HepG2 (cell line): Measurements from ENCODE around the gene GANC. TPM values are rescaled to one million over a fixed set of nuclear protein-coding genes. Genes with fewer than 3 reads are reported as not detected.

Source experiments
- FOXK1 ChIP-seq: sonication (generic); formaldehyde crosslinking; IDR thresholded peaks from 2 replicates; pipeline ENCODE4 v1.4.0; 2020; ENCODE audit warnings: low read depth, missing genetic modification reagents, borderline replicate concordance
- KDM1A ChIP-seq: IDR thresholded peaks from 2 replicates; pipeline ENCODE4 v1.6.1; 2016; ENCODE audit warnings: missing compliant biosample characterization
- MED13 ChIP-seq: sonication (generic); formaldehyde crosslinking; IDR thresholded peaks from 2 replicates; pipeline ENCODE4 v1.5.0; 2020; ENCODE audit warnings: missing genetic modification reagents
- MEIS1 ChIP-seq: sonication (generic); formaldehyde crosslinking; IDR thresholded peaks from 2 replicates; pipeline ENCODE4 v1.9.0; 2021; ENCODE audit warnings: mild to moderate bottlenecking, missing genetic modification reagents, moderate library complexity, borderline replicate concordance
- ZNF205 ChIP-seq: IDR thresholded peaks from 2 replicates; pipeline ENCODE4 v1.6.1; 2018; ENCODE audit warnings: missing biosample characterization, missing genetic modification reagents
- ZNF383 ChIP-seq: sonication (generic); formaldehyde crosslinking; IDR thresholded peaks from 2 replicates; pipeline ENCODE4 v1.4.0; 2020; ENCODE audit warnings: missing genetic modification reagents, mild to moderate bottlenecking, borderline replicate concordance
- ZNF558 ChIP-seq: sonication (generic); formaldehyde crosslinking; IDR thresholded peaks from 2 replicates; pipeline ENCODE4 v1.9.0; 2022; ENCODE audit warnings: mild to moderate bottlenecking, missing genetic modification reagents, borderline replicate concordance
- polyA plus RNA-seq, 8 experiments: library from polyadenylated mRNA; depleted of rRNA in 3 of 8; stranded (reverse) in 7 of 8; unstranded in 1 of 8; fragments of >200 nt; fragmentation: Illumina TruSeq in 4 of 8; extraction: Trizol in 4 of 8; gene quantifications; 2 replicates each; pipeline versions ENCODE4 v1.2.1 to v1.2.3, GENCODE V29; 2011 to 2016; ENCODE audit warnings: low read depth in 4 of 8, missing spikeins in 1 of 8, mixed read lengths in 1 of 8; ENCODE audit not compliant: insufficient read depth in 1 of 8
- total RNA-seq, 5 experiments: library from RNA; depleted of rRNA; stranded (reverse); fragments of >200 nt; fragmentation: Illumina TruSeq; extraction: Trizol; gene quantifications; 2 replicates each; pipeline ENCODE4 v1.2.3, GENCODE V29; 2016; ENCODE audit warnings: low read depth in 1 of 5
- TF ChIP-seq, protein P1 (sequence below), 2 experiments: IDR thresholded peaks; 2 replicates each; pipeline ENCODE4 v1.6.1; 2011 to 2012; ENCODE audit warnings: low read length in 2 of 2, borderline replicate concordance in 1 of 2, low read depth in 1 of 2, mild to moderate bottlenecking in 1 of 2, moderate library complexity in 1 of 2
- TF ChIP-seq, protein P2 (sequence below): sonication (generic); formaldehyde crosslinking; IDR thresholded peaks from 2 replicates; pipeline ENCODE4 v1.4.0; 2020; ENCODE audit warnings: missing genetic modification reagents, borderline replicate concordance
- TF ChIP-seq, protein P3 (sequence below): sonication (generic); formaldehyde crosslinking; IDR thresholded peaks from 2 replicates; pipeline ENCODE4 v1.5.0; 2020; ENCODE audit warnings: mild to moderate bottlenecking, missing genetic modification reagents
- TF ChIP-seq, protein P4 (sequence below): sonication (generic); formaldehyde crosslinking; IDR thresholded peaks from 2 replicates; pipeline ENCODE4 v1.9.0; 2021; ENCODE audit warnings: mild to moderate bottlenecking, missing genetic modification reagents

GANC gene
- total and polyA plus RNA-seq, 2 of the 13 experiments (the other 11 are each of a cell fraction or from before 2014, with no cell fraction given) = 17.0 to 21.0 TPM

DNA sequence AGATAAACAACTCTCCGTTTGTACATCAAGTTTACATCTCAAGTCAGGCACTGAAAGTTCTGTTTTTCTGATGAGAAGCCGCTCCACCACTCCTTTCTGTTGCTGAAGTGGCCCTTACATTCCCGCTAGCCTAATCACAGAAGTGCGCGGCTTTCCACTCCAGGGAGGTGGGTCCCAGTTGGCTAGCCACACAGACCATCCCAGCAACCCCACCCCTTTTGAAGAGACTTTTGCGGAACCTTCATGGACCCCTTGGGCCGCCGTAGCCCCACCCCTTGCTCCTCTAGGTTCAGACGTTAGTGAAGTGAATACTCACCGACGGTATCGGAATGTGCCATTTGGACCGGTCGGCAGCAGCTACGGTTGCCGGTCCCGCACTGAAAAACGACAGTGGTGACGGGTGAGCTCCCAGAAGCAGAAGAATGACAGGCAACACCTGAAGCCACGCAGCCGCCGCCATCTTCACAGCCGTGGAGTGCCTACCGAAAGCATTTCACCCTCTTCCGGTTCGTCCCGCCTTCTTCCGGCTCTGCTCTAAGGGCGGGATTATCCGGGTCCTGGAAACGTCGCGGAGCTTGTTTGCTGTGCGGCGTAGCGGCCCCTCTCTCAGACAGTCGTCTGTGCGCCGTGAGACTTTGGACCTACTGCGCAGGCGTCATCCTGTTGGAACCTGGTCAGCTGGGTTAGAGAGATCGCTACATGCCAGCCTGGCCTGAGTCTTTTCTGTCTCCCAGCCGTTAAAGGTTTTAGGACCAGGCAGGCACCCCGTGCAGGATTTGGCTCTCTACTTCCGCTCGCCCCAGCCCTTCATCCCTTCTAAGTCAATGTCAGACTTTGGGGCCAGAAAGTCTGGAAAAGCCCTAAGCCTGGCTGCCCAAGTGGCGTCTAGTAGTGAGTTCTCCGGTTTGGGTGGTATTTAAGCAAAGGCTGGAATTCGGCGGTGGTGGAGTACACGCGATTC, at the start of gene GANC, which contains the start of gene TMEM87A (continued):
- TF ChIP-seq, protein P1, sequence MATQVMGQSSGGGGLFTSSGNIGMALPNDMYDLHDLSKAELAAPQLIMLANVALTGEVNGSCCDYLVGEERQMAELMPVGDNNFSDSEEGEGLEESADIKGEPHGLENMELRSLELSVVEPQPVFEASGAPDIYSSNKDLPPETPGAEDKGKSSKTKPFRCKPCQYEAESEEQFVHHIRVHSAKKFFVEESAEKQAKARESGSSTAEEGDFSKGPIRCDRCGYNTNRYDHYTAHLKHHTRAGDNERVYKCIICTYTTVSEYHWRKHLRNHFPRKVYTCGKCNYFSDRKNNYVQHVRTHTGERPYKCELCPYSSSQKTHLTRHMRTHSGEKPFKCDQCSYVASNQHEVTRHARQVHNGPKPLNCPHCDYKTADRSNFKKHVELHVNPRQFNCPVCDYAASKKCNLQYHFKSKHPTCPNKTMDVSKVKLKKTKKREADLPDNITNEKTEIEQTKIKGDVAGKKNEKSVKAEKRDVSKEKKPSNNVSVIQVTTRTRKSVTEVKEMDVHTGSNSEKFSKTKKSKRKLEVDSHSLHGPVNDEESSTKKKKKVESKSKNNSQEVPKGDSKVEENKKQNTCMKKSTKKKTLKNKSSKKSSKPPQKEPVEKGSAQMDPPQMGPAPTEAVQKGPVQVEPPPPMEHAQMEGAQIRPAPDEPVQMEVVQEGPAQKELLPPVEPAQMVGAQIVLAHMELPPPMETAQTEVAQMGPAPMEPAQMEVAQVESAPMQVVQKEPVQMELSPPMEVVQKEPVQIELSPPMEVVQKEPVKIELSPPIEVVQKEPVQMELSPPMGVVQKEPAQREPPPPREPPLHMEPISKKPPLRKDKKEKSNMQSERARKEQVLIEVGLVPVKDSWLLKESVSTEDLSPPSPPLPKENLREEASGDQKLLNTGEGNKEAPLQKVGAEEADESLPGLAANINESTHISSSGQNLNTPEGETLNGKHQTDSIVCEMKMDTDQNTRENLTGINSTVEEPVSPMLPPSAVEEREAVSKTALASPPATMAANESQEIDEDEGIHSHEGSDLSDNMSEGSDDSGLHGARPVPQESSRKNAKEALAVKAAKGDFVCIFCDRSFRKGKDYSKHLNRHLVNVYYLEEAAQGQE (IDR thresholded peaks at IDR 0.05; ENCODE audit: borderline replicate concordance in 1 of 2, low read depth in 1 of 2, low read length in 2 of 2) = no peak
- TF ChIP-seq MEIS1 (CRISPR knock-in tag) (peak; percentile 72; the same call in 1 of the 2 replicates), ZNF383 (CRISPR knock-in tag) (no peak), ZNF205 (CRISPR knock-in tag) (no peak), FOXK1 (peak; percentile 12; the same call in 1 of the 2 replicates), KDM1A (CRISPR knock-in tag) (no peak), MED13 (0 out of 2 replicates have a peak, but pooled peaks have one; percentile 68), ZNF558 (CRISPR knock-in tag) (peak; percentile 79; the same call in 1 of the 2 replicates)
- TF ChIP-seq, protein P2, sequence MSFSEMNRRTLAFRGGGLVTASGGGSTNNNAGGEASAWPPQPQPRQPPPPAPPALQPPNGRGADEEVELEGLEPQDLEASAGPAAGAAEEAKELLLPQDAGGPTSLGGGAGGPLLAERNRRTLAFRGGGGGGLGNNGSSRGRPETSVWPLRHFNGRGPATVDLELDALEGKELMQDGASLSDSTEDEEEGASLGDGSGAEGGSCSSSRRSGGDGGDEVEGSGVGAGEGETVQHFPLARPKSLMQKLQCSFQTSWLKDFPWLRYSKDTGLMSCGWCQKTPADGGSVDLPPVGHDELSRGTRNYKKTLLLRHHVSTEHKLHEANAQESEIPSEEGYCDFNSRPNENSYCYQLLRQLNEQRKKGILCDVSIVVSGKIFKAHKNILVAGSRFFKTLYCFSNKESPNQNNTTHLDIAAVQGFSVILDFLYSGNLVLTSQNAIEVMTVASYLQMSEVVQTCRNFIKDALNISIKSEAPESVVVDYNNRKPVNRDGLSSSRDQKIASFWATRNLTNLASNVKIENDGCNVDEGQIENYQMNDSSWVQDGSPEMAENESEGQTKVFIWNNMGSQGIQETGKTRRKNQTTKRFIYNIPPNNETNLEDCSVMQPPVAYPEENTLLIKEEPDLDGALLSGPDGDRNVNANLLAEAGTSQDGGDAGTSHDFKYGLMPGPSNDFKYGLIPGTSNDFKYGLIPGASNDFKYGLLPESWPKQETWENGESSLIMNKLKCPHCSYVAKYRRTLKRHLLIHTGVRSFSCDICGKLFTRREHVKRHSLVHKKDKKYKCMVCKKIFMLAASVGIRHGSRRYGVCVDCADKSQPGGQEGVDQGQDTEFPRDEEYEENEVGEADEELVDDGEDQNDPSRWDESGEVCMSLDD (CRISPR knock-in tag) = 0 out of 2 replicates have a peak, but pooled peaks have one; percentile 62
- TF ChIP-seq, protein P3, sequence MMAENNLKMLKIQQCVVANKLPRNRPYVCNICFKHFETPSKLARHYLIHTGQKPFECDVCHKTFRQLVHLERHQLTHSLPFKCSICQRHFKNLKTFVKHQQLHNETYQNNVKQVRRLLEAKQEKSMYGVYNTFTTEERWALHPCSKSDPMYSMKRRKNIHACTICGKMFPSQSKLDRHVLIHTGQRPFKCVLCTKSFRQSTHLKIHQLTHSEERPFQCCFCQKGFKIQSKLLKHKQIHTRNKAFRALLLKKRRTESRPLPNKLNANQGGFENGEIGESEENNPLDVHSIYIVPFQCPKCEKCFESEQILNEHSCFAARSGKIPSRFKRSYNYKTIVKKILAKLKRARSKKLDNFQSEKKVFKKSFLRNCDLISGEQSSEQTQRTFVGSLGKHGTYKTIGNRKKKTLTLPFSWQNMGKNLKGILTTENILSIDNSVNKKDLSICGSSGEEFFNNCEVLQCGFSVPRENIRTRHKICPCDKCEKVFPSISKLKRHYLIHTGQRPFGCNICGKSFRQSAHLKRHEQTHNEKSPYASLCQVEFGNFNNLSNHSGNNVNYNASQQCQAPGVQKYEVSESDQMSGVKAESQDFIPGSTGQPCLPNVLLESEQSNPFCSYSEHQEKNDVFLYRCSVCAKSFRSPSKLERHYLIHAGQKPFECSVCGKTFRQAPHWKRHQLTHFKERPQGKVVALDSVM = no peak
- TF ChIP-seq, protein P4, sequence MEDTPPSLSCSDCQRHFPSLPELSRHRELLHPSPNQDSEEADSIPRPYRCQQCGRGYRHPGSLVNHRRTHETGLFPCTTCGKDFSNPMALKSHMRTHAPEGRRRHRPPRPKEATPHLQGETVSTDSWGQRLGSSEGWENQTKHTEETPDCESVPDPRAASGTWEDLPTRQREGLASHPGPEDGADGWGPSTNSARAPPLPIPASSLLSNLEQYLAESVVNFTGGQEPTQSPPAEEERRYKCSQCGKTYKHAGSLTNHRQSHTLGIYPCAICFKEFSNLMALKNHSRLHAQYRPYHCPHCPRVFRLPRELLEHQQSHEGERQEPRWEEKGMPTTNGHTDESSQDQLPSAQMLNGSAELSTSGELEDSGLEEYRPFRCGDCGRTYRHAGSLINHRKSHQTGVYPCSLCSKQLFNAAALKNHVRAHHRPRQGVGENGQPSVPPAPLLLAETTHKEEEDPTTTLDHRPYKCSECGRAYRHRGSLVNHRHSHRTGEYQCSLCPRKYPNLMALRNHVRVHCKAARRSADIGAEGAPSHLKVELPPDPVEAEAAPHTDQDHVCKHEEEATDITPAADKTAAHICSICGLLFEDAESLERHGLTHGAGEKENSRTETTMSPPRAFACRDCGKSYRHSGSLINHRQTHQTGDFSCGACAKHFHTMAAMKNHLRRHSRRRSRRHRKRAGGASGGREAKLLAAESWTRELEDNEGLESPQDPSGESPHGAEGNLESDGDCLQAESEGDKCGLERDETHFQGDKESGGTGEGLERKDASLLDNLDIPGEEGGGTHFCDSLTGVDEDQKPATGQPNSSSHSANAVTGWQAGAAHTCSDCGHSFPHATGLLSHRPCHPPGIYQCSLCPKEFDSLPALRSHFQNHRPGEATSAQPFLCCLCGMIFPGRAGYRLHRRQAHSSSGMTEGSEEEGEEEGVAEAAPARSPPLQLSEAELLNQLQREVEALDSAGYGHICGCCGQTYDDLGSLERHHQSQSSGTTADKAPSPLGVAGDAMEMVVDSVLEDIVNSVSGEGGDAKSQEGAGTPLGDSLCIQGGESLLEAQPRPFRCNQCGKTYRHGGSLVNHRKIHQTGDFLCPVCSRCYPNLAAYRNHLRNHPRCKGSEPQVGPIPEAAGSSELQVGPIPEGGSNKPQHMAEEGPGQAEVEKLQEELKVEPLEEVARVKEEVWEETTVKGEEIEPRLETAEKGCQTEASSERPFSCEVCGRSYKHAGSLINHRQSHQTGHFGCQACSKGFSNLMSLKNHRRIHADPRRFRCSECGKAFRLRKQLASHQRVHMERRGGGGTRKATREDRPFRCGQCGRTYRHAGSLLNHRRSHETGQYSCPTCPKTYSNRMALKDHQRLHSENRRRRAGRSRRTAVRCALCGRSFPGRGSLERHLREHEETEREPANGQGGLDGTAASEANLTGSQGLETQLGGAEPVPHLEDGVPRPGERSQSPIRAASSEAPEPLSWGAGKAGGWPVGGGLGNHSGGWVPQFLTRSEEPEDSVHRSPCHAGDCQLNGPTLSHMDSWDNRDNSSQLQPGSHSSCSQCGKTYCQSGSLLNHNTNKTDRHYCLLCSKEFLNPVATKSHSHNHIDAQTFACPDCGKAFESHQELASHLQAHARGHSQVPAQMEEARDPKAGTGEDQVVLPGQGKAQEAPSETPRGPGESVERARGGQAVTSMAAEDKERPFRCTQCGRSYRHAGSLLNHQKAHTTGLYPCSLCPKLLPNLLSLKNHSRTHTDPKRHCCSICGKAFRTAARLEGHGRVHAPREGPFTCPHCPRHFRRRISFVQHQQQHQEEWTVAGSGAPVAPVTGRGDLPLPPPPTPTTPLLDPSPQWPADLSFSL (CRISPR knock-in tag) = no peak
